ENCODE results near the gene ERH.

Gene ERH

GRCh38 chr14:69331206-69331605, 66.9 kb downstream of the ERH start:
- Histone ChIP-seq H3K27me3 (ENCODE audit: insufficient read depth, low read depth) (no peaks in the 10 kb centered on the region), H3K9ac (no peak overlapping the region), H3K36me3 (ENCODE audit: insufficient read depth) (no peaks in the 10 kb centered on the region), H3K4me1 (ENCODE audit: low read depth, poor library complexity, severe bottlenecking) (no peaks in the 10 kb centered on the region), H3K4me3 (IDR thresholded peaks at IDR 0.05; ENCODE audit: insufficient read depth, low read depth, low read length) (no peak overlapping the region), H3K27ac (no peak overlapping the region), H4K20me1 (ENCODE audit: insufficient read depth) (no peaks in the 10 kb centered on the region), H2AFZ (ENCODE audit: low read depth) (no peak overlapping the region), H3K4me2 (no peak overlapping the region), H3K79me2 (ENCODE audit: insufficient read depth, low read depth) (no peaks in the 10 kb centered on the region)
- no peak for TF ChIP-seq CTCF (conservative IDR thresholded peaks at IDR 0.05; ENCODE audit: low read depth, low read length)
